ENCODE data around the gene FNIP1. TPM values are rescaled to one million over a fixed set of nuclear protein-coding genes. Genes with fewer than 3 reads are reported as not detected.

The FNIP1 gene
- total and polyA plus RNA-seq, 2 of the 13 experiments (the other 11 are each of a cell fraction or from before 2014, with no cell fraction given): 10.9 to 29.3 TPM

DNA sequence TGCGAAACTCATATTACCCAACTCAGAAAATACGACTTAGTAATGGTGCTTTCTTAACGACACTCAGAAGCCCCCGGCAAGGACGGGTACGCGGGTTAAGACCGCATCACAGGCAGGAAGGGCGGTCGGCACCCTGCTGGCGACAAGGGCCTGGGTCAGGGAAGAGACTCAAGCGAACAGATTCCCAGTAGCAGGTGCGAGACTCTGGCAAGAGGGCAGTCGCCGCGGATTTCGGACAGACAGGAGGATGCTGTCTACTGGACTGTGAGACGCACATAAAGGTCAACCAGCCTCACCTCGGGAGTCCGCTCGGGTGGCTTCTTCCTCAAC lies 162.2 kb downstream of the FNIP1 start (continued):
- TF ChIP-seq, protein P1, sequence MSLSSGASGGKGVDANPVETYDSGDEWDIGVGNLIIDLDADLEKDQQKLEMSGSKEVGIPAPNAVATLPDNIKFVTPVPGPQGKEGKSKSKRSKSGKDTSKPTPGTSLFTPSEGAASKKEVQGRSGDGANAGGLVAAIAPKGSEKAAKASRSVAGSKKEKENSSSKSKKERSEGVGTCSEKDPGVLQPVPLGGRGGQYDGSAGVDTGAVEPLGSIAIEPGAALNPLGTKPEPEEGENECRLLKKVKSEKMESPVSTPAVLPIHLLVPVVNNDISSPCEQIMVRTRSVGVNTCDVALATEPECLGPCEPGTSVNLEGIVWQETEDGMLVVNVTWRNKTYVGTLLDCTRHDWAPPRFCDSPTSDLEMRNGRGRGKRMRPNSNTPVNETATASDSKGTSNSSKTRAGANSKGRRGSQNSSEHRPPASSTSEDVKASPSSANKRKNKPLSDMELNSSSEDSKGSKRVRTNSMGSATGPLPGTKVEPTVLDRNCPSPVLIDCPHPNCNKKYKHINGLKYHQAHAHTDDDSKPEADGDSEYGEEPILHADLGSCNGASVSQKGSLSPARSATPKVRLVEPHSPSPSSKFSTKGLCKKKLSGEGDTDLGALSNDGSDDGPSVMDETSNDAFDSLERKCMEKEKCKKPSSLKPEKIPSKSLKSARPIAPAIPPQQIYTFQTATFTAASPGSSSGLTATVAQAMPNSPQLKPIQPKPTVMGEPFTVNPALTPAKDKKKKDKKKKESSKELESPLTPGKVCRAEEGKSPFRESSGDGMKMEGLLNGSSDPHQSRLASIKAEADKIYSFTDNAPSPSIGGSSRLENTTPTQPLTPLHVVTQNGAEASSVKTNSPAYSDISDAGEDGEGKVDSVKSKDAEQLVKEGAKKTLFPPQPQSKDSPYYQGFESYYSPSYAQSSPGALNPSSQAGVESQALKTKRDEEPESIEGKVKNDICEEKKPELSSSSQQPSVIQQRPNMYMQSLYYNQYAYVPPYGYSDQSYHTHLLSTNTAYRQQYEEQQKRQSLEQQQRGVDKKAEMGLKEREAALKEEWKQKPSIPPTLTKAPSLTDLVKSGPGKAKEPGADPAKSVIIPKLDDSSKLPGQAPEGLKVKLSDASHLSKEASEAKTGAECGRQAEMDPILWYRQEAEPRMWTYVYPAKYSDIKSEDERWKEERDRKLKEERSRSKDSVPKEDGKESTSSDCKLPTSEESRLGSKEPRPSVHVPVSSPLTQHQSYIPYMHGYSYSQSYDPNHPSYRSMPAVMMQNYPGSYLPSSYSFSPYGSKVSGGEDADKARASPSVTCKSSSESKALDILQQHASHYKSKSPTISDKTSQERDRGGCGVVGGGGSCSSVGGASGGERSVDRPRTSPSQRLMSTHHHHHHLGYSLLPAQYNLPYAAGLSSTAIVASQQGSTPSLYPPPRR (CRISPR knock-in tag; IDR thresholded peaks at IDR 0.05; ENCODE audit: borderline replicate concordance): no peak
- TF ChIP-seq SRSF4 (IDR thresholded peaks at IDR 0.05; ENCODE audit: low read depth, low read length, poor library complexity, severe bottlenecking) (no peak), ZNF350 (CRISPR knock-in tag; IDR thresholded peaks at IDR 0.05; ENCODE audit: borderline replicate concordance, low read depth) (no peak), ARNTL (CRISPR knock-in tag; IDR thresholded peaks at IDR 0.05) (no peak), CCDC6 (CRISPR knock-in tag; IDR thresholded peaks at IDR 0.05) (no peak), GLI4 (CRISPR knock-in tag; IDR thresholded peaks at IDR 0.05; ENCODE audit: borderline replicate concordance) (no peak), KAT8 (CRISPR knock-in tag; IDR thresholded peaks at IDR 0.05) (no peak), EED (CRISPR knock-in tag; IDR thresholded peaks at IDR 0.05) (0 out of 2 replicates have a peak, but pooled peaks have one; percentile 73), REL (CRISPR knock-in tag; conservative IDR thresholded peaks at IDR 0.05) (no peak), ZNF615 (CRISPR knock-in tag; IDR thresholded peaks at IDR 0.05; ENCODE audit: borderline replicate concordance) (no peak), RARA (CRISPR knock-in tag; IDR thresholded peaks at IDR 0.05) (no peak), YY1 (IDR thresholded peaks at IDR 0.05; ENCODE audit: insufficient read depth, insufficient replicate concordance, low read depth, low read length) (no peak)
- TF ChIP-seq, protein P2, sequence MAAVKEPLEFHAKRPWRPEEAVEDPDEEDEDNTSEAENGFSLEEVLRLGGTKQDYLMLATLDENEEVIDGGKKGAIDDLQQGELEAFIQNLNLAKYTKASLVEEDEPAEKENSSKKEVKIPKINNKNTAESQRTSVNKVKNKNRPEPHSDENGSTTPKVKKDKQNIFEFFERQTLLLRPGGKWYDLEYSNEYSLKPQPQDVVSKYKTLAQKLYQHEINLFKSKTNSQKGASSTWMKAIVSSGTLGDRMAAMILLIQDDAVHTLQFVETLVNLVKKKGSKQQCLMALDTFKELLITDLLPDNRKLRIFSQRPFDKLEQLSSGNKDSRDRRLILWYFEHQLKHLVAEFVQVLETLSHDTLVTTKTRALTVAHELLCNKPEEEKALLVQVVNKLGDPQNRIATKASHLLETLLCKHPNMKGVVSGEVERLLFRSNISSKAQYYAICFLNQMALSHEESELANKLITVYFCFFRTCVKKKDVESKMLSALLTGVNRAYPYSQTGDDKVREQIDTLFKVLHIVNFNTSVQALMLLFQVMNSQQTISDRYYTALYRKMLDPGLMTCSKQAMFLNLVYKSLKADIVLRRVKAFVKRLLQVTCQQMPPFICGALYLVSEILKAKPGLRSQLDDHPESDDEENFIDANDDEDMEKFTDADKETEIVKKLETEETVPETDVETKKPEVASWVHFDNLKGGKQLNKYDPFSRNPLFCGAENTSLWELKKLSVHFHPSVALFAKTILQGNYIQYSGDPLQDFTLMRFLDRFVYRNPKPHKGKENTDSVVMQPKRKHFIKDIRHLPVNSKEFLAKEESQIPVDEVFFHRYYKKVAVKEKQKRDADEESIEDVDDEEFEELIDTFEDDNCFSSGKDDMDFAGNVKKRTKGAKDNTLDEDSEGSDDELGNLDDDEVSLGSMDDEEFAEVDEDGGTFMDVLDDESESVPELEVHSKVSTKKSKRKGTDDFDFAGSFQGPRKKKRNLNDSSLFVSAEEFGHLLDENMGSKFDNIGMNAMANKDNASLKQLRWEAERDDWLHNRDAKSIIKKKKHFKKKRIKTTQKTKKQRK (IDR thresholded peaks at IDR 0.05; ENCODE audit: low read length): no peak
- TF ChIP-seq, protein P3, sequence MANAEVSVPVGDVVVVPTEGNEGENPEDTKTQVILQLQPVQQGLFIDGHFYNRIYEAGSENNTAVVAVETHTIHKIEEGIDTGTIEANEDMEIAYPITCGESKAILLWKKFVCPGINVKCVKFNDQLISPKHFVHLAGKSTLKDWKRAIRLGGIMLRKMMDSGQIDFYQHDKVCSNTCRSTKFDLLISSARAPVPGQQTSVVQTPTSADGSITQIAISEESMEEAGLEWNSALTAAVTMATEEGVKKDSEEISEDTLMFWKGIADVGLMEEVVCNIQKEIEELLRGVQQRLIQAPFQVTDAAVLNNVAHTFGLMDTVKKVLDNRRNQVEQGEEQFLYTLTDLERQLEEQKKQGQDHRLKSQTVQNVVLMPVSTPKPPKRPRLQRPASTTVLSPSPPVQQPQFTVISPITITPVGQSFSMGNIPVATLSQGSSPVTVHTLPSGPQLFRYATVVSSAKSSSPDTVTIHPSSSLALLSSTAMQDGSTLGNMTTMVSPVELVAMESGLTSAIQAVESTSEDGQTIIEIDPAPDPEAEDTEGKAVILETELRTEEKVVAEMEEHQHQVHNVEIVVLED (CRISPR knock-in tag; IDR thresholded peaks at IDR 0.05; ENCODE audit: borderline replicate concordance): no peak
- TF ChIP-seq, protein P4, sequence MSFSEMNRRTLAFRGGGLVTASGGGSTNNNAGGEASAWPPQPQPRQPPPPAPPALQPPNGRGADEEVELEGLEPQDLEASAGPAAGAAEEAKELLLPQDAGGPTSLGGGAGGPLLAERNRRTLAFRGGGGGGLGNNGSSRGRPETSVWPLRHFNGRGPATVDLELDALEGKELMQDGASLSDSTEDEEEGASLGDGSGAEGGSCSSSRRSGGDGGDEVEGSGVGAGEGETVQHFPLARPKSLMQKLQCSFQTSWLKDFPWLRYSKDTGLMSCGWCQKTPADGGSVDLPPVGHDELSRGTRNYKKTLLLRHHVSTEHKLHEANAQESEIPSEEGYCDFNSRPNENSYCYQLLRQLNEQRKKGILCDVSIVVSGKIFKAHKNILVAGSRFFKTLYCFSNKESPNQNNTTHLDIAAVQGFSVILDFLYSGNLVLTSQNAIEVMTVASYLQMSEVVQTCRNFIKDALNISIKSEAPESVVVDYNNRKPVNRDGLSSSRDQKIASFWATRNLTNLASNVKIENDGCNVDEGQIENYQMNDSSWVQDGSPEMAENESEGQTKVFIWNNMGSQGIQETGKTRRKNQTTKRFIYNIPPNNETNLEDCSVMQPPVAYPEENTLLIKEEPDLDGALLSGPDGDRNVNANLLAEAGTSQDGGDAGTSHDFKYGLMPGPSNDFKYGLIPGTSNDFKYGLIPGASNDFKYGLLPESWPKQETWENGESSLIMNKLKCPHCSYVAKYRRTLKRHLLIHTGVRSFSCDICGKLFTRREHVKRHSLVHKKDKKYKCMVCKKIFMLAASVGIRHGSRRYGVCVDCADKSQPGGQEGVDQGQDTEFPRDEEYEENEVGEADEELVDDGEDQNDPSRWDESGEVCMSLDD (CRISPR knock-in tag; IDR thresholded peaks at IDR 0.05; ENCODE audit: borderline replicate concordance): no peak
- TF ChIP-seq, protein P5, sequence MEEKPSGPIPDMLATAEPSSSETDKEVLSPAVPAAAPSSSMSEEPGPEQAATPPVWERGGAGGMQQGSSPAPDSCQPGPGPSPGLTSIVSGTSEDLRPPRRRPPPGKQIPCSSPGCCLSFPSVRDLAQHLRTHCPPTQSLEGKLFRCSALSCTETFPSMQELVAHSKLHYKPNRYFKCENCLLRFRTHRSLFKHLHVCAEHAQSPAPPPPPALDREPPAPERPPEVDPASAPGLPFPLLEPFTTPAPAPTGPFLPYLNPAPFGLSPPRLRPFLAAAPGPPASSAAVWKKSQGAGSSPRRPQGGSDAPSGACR (CRISPR knock-in tag; IDR thresholded peaks at IDR 0.05): peak; percentile 45; the same call in 1 of the 2 replicates

Measured in HepG2 (cell line).